Mucosa of rectum (tissue), 2 donors: ENCODE measurements around the gene YLPM1.
A peak's percentile ranks its signal among the peaks of the same experiment; 100 is the strongest.
"Not testable (repeated sequence)": the region's sequence is repeated elsewhere in the genome, so short reads cannot be mapped to it uniquely, and the experiment has no call there.

Source experiments
- H3K27ac ChIP-seq, 2 donors: one replicate each; pipeline ENCODE4 v1.7.0; 2013; ENCODE audit warnings: inconsistent platforms in 2 of 2, low read depth in 2 of 2, low read length in 2 of 2
- H3K27me3 ChIP-seq, 2 donors: one replicate each; pipeline ENCODE4 v1.7.0; 2013; ENCODE audit warnings: low read length in 2 of 2; ENCODE audit not compliant: control insufficient read depth in 2 of 2, insufficient read depth in 2 of 2
- H3K36me3 ChIP-seq, 2 donors: one replicate each; pipeline ENCODE4 v1.7.0; 2013; ENCODE audit warnings: low read length in 2 of 2; ENCODE audit not compliant: control insufficient read depth in 2 of 2, insufficient read depth in 2 of 2
- H3K4me1 ChIP-seq, 2 donors: one replicate each; pipeline ENCODE4 v1.7.0; 2013; ENCODE audit warnings: low read length in 2 of 2, mild to moderate bottlenecking in 1 of 2; ENCODE audit not compliant: control insufficient read depth in 2 of 2, insufficient read depth in 2 of 2
- H3K4me3 ChIP-seq, 2 donors: one replicate each; pipeline ENCODE4 v1.7.0; 2013; ENCODE audit warnings: low read length in 2 of 2
- H3K9ac ChIP-seq, 2 donors: one replicate each; pipeline ENCODE4 v1.7.0; 2013; ENCODE audit warnings: low read length in 2 of 2, low read depth in 1 of 2, mild to moderate bottlenecking in 1 of 2
- H3K9me3 ChIP-seq, 2 donors: one replicate each; pipeline ENCODE4 v1.7.0; 2013; ENCODE audit warnings: low read length in 2 of 2; ENCODE audit not compliant: control insufficient read depth in 2 of 2
- donor health status: healthy.
- donor health status: Normal muscosa, but diverticular disease.

Gene YLPM1

GRCh38 chr14:74754157-74754556 is 9.0 kb upstream of the YLPM1 start:
- Histone ChIP-seq H3K9me3 (peaks cover 0 to 3% of the 10 kb centered on the region in 2 donors), H3K27ac (no peak overlapping the region), H3K36me3 (no peaks in the 10 kb centered on the region), H3K27me3 (no peaks in the 10 kb centered on the region), H3K4me3 (no peak overlapping the region), H3K4me1 (no peaks in the 10 kb centered on the region), H3K9ac (no peak overlapping the region)

GRCh38 chr14:74754899-74755298 is 8.2 kb upstream of the YLPM1 start:
- no peaks in the 10 kb centered on the region for H3K27me3 ChIP-seq
- no peak overlapping the region for H3K4me3 ChIP-seq
- no peaks in the 10 kb centered on the region for H3K4me1 ChIP-seq
- peaks cover 0 to 3% of the 10 kb centered on the region in 2 donors for H3K9me3 ChIP-seq
- no peak overlapping the region for H3K9ac ChIP-seq
- no peak overlapping the region for H3K27ac ChIP-seq
- H3K36me3 ChIP-seq, result no peaks in the 10 kb centered on the region

- no peaks in the 10 kb centered on the region for H3K4me1 ChIP-seq
- no peaks in the 10 kb centered on the region for H3K27me3 ChIP-seq
- no peaks in the 10 kb centered on the region for H3K36me3 ChIP-seq
- no peak overlapping the region for H3K27ac ChIP-seq
- no peak overlapping the region for H3K9ac ChIP-seq
- H3K9me3 ChIP-seq, result peaks cover 0 to 3% of the 10 kb centered on the region in 2 donors
- no peak overlapping the region for H3K4me3 ChIP-seq
These were observed 6.8 kb upstream of the YLPM1 start for GRCh38 chr14:74756326-74756725.

GRCh38 chr14:74758505-74758904 is 4.6 kb upstream of the YLPM1 start:
- H3K9me3 ChIP-seq, H3K9ac ChIP-seq, H3K4me3 ChIP-seq, H3K27ac ChIP-seq, H3K27me3 ChIP-seq, H3K36me3 ChIP-seq, H3K4me1 ChIP-seq: not testable (repeated sequence)

GRCh38 chr14:74763803-74764531 is 851 bp downstream of the YLPM1 start:
- Histone ChIP-seq H3K4me1 (peaks cover 15% of the 10 kb centered on the region in 2 donors), H3K27me3 (no peaks in the 10 kb centered on the region), H3K4me3 (peak overlapping the region; percentile 83 to 84), H3K36me3 (no peaks in the 10 kb centered on the region), H3K9ac (peak overlapping the region; percentile 75 to 90), H3K27ac (peak overlapping the region in 1 of 2 donors; percentile 82), H3K9me3 (no peaks in the 10 kb centered on the region)

- H3K9ac ChIP-seq, result no peak overlapping the region
- H3K27ac ChIP-seq, result no peak overlapping the region
- H3K4me1 ChIP-seq, result peaks cover 15% of the 10 kb centered on the region in 2 donors
- H3K4me3 ChIP-seq, result peak overlapping the region in 1 of 2 donors; percentile 83
- H3K36me3 ChIP-seq, result no peaks in the 10 kb centered on the region
- H3K27me3 ChIP-seq, result no peaks in the 10 kb centered on the region
- H3K9me3 ChIP-seq, result no peaks in the 10 kb centered on the region
These were observed 2.6 kb downstream of the YLPM1 start for GRCh38 chr14:74765721-74766120.

- H3K9ac ChIP-seq, result no peak overlapping the region
- no peaks in the 10 kb centered on the region for H3K4me1 ChIP-seq
- H3K9me3 ChIP-seq, result no peaks in the 10 kb centered on the region
- no peak overlapping the region for H3K4me3 ChIP-seq
- H3K27me3 ChIP-seq, result no peaks in the 10 kb centered on the region
- no peak overlapping the region for H3K27ac ChIP-seq
- no peaks in the 10 kb centered on the region for H3K36me3 ChIP-seq
These were observed 8.3 kb downstream of the YLPM1 start for GRCh38 chr14:74771399-74771798.

GRCh38 chr14:74784634-74785033 is 21.5 kb downstream of the YLPM1 start:
- H3K36me3 ChIP-seq, result peaks cover 37 to 63% of the 10 kb centered on the region in 2 donors
- H3K4me3 ChIP-seq, result no peak overlapping the region
- H3K4me1 ChIP-seq, result no peaks in the 10 kb centered on the region
- H3K9me3 ChIP-seq, result no peaks in the 10 kb centered on the region
- H3K9ac ChIP-seq, result no peak overlapping the region
- H3K27me3 ChIP-seq, result no peaks in the 10 kb centered on the region
- H3K27ac ChIP-seq, result no peak overlapping the region

GRCh38 chr14:74785056-74785613 is 22.0 kb downstream of the YLPM1 start:
- Histone ChIP-seq H3K27me3 (no peaks in the 10 kb centered on the region), H3K9ac (no peak overlapping the region), H3K9me3 (no peaks in the 10 kb centered on the region), H3K27ac (no peak overlapping the region), H3K4me3 (no peak overlapping the region), H3K36me3 (peaks cover 36 to 60% of the 10 kb centered on the region in 2 donors), H3K4me1 (no peaks in the 10 kb centered on the region)

GRCh38 chr14:74786796-74787315 is 23.7 kb downstream of the YLPM1 start:
- H3K27me3 ChIP-seq, result no peaks in the 10 kb centered on the region
- H3K36me3 ChIP-seq, result peaks cover 21 to 43% of the 10 kb centered on the region in 2 donors
- H3K4me1 ChIP-seq, result no peaks in the 10 kb centered on the region
- H3K9me3 ChIP-seq, result no peaks in the 10 kb centered on the region
- no peak overlapping the region for H3K9ac ChIP-seq
- H3K27ac ChIP-seq, result no peak overlapping the region
- H3K4me3 ChIP-seq, result no peak overlapping the region
